HS-5 (cell line): ENCODE measurements around the gene KREMEN2.
"Not testable (repeated sequence)": the region's sequence is repeated elsewhere in the genome, so short reads cannot be mapped to it uniquely, and the experiment has no call there.

ENCODE experiments used
- DNase-seq: peaks from one replicate; pipeline ENCODE4 v3.0.0-alpha.2; 2012; ENCODE audit warnings: low read depth

KREMEN2 gene

DNA sequence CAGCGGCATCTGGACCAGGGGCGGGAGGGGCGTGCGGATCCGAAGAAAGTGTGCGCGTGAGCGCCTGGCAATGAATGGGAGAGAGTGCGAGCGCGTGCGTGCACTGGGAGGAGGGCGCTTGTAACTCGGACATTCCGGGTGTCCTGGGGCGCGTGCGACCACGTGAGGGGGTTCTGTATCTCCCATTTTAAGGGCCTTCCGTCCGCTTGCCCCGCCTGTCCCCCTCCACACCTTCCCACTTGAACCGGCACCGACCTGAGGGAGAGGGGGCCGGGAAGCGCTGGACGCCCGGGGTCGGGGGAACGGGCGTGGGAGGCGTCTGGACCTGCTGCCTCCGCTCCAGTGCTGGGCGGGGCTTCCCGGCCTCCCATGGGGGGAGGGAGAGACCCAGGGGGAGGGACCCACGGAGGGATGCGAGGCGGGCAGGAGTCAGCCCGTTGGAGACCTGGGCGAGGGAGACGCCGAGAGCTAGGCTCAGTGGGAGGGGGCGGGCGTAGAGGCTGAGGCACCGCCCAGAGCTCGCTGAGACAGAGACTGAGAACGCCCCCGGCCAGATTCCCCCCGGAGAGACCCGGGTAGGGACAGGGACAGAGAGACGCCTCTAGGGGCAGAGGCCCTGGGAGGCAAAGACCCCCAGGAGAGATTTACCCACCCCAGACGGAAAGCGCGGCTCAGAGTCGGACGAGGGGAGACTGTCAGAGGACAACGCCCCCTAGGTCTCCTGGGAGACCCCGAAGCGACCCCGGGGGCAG, at the start of gene KREMEN2:
Gene KREMEN2, plus strand, starts transcription at position 553 of the 752 bp plus-strand sequence. CDS start 246 bp downstream, outside the sequence.
- no peak for DNase-seq

- no peak for DNase-seq
These were observed 48.7 kb upstream of the KREMEN2 start for GRCh38 chr16:2915196-2915929.

DNA sequence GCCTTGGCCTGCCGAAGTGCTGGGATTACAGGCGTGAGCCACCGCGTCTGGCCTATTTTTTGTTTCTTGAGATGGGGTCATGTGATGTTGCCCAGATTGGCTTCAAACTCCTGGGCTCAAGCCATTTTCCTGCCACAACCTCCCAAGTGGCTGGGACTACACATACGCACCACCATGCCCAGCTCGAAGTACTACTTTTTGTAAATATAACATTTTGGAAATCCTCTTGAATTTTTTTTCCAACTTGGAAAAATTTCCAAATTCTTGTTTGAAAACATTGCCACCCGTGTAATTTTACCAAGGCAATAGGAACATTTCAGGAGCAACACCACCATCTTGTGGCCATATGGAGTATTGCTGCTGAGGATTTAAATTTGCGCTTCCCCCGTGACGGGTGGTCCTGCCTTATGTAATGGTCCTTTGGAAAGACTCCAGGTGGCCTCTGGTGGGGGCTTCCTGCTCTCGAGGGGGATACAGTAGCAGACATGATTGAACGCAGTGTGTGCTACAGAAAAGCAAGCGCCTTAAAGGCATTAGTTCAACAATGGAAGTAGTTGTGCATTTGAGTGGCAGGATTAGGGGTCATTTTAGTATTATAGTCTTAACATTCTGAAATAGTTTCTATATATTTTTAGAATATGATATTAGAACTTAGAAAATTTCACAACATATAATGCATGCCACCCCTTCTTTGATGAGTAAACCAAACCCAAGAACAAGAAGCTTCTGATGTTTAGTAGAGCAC, 44.4 kb upstream of the KREMEN2 start:
- peak; percentile 35 for DNase-seq

DNA sequence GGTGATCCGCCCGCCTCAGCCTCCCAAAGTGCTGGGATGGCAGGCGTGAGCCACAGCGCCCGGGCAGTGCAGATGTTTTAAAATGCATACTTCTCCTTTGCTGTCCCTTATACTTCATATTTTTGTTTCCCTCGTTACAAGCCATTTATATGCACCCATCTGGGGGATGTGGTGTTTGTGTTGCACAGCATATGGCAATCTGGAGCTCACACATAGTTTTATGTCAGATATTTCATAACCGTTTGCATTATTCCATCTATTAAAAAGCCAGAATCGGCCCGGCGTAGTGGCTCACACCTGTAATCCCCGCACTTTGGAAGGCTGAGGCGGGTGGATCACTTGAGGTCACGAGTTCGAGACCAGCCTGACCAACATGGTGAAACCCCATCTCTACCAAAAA, 40.6 kb upstream of the KREMEN2 start:
- DNase-seq, result no peak

- no peak for DNase-seq
These were observed 38.9 kb upstream of the KREMEN2 start for GRCh38 chr16:2924901-2925755.

DNA sequence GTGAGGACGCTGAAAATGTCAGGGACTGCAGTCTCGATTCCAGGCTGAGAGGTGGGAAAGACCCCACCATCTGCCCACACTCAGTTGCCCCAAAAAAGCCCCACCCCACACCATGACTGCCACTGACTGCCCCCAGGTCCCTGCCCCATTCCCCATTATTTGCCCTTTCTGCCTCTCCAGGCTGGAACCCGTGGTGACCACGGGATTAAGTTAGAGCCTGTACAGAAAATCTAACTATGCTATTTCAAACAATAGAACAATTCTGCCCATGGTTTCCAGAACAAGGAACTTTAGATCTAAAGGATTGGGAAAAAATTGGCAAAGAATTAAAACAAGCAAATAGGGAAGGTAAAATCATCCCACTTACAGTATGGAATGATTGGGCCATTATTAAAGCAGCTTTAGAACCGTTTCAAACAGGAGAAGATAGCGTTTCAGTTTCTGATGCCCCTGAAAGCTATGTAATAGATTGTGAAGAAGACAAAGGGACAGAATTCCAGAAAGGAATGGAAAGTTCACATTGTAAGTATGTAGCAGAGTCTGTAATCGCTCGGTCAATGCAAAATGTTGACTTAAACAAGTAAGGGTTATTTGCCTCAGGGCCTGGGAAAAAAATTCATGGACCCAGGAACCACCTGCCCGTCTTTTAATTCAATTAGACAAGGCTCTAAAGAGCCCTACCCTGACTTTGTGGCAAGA, 38.0 kb upstream of the KREMEN2 start:
- no peak for DNase-seq

GRCh38 chr16:2926650-2926999, 37.5 kb upstream of the KREMEN2 start:
- DNase-seq, result no peak

GRCh38 chr16:2927010-2927646, 36.9 kb upstream of the KREMEN2 start:
- DNase-seq, result no peak

GRCh38 chr16:2928151-2928550, 35.9 kb upstream of the KREMEN2 start:
- DNase-seq, result not testable (repeated sequence)

- DNase-seq, result no peak
These were observed 35.3 kb upstream of the KREMEN2 start for GRCh38 chr16:2928796-2929195.

DNA sequence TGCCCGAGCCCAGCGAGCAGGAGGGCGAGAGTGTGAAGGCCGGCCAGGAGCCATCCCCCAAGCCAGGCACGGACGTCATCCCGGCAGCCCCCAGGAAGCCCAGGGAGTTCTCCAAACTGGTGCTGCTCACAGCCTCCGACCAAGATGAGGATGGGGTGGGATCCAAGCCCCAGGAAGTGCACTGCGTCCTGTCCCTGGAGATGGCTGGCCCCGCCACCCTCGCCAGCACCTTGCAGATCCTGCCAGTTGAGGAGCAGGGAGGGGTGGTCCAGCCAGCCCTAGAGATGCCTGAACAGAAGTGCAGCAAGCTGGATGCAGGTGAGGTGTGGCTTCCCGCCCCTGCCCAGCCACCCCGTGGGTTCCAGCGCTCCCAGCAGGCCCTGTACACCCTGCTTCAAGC, 34.4 kb upstream of the KREMEN2 start:
- no peak for DNase-seq

GRCh38 chr16:2930236-2930635, 33.8 kb upstream of the KREMEN2 start:
- DNase-seq, result no peak

- DNase-seq, result not testable (repeated sequence)
These were observed 32.7 kb upstream of the KREMEN2 start for GRCh38 chr16:2931231-2931914.

DNA sequence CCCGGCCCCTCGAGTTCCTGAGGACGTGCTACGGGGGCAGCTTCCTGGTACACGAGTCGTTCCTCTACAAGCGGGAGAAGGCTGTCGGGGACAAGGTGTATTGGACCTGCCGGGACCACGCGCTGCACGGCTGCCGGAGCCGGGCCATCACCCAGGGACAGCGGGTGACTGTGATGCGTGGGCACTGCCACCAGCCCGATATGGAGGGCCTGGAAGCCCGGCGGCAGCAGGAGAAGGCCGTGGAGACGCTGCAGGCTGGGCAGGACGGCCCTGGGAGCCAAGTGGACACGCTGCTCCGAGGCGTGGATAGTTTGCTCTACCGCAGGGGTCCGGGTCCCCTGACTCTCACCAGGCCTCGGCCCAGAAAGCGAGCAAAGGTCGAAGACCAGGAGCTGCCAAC, 30.9 kb upstream of the KREMEN2 start:
- no peak for DNase-seq

DNA sequence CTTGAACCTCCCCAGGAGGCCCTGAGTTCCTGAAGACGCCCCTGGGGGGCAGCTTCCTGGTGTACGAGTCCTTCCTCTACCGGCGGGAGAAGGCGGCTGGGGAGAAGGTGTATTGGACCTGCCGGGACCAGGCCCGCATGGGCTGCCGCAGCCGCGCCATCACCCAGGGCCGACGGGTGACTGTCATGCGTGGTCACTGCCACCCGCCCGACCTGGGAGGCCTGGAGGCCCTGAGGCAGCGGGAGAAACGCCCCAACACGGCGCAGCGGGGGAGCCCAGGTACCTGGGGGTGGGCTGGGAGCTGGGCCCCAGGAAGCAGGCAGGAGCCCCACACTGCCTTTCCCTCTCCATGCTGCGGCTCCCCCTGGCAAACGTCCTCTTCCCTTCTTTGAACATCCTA, 30.4 kb upstream of the KREMEN2 start:
- no peak for DNase-seq

- DNase-seq, result no peak
These were observed 29.6 kb upstream of the KREMEN2 start for GRCh38 chr16:2934450-2934849.

DNA sequence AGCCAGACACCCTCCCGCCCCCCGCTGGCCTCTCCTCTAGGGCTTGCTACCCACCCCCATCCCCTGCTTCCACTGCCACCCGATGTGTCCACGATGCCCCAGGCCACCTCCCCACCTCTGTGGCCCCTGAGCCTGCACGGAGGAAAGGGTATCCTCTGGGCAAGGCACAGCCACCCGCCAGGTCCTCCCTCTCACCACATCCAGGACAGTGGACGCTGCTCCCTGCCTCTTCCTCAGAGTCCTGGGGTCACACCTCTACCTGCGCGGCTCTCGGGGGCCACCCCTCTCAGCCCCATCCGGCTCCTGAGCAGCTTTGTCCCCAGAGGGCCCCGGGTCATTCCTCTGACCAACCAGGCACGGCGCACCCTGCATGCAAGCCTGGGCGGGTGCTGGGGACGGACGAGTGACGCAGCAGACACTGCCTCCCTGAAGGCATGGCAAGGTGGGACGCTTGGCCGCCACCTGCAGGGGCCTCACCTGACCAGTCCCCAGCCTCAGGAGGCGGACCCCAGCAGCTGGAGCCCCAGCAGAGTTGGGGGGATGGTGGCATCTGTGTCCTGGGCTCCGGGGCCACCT, 27.6 kb upstream of the KREMEN2 start:
- no peak for DNase-seq

GRCh38 chr16:2937170-2937569, 26.9 kb upstream of the KREMEN2 start:
- no peak for DNase-seq

- DNase-seq, result no peak
These were observed 25.9 kb upstream of the KREMEN2 start for GRCh38 chr16:2938206-2938605.

GRCh38 chr16:2939968-2940367, 24.1 kb upstream of the KREMEN2 start:
- DNase-seq, result no peak
